Lower lobe of right lung (tissue), 2 donors: ENCODE results near the gene EYA2. TPM values are rescaled to one million over a fixed set of nuclear protein-coding genes. Genes with fewer than 3 reads are reported as not detected.

ENCODE experiments used
- ATAC-seq, 2 donors: fragments of 200-7000 bp; cut with Tn5 transposase; one replicate each; pipeline ENCODE4 v1.9.1; 2020 to 2022; ENCODE audit warnings: mild to moderate bottlenecking in 2 of 2, moderate library complexity in 2 of 2
- DNase-seq: peaks from one replicate; pipeline ENCODE4 v3.0.0-alpha.2; 2020
- H3K27ac ChIP-seq: fragments of 200-600 bp; one replicate; pipeline ENCODE4 v1.8.0; 2022
- H3K27me3 ChIP-seq: fragments of 200-600 bp; one replicate; pipeline ENCODE4 v1.8.0; 2022; ENCODE audit warnings: low read depth
- H3K36me3 ChIP-seq: fragments of 200-600 bp; one replicate; pipeline ENCODE4 v1.8.0; 2022; ENCODE audit warnings: mild to moderate bottlenecking
- H3K4me1 ChIP-seq: fragments of 200-600 bp; one replicate; pipeline ENCODE4 v1.8.0; 2022
- H3K4me3 ChIP-seq: fragments of 200-600 bp; one replicate; pipeline ENCODE4 v1.8.0; 2022; ENCODE audit warnings: mild to moderate bottlenecking
- H3K9me3 ChIP-seq: fragments of 200-600 bp; one replicate; pipeline ENCODE4 v1.8.0; 2022
- CTCF ChIP-seq: fragments of 200-600 bp; IDR thresholded peaks from one replicate; pipeline ENCODE4 v1.8.0; 2022; ENCODE audit warnings: antibody characterized with exemption, mild to moderate bottlenecking
- intact Hi-C: fragments of 100-400 bp; cut with DNase I; formaldehyde crosslinking; loops from one replicate; pipeline ENCODE4 v1.11.0; 2022
- total RNA-seq: library from RNA; stranded (reverse); fragmentation: NEBNext Ultra II Directional; extraction: Animal tissue kit (Norgen Biotek cat#: 25700); gene quantifications from one replicate; pipeline ENCODE4 v1.2.1, GENCODE V29; 2021
- donor health status: DM: no; HTN: yes; CAD: no; lungs with severe emphysema.

The EYA2 gene
- total RNA-seq, 1 donor from 2014 or later: 3.5 TPM

DNA sequence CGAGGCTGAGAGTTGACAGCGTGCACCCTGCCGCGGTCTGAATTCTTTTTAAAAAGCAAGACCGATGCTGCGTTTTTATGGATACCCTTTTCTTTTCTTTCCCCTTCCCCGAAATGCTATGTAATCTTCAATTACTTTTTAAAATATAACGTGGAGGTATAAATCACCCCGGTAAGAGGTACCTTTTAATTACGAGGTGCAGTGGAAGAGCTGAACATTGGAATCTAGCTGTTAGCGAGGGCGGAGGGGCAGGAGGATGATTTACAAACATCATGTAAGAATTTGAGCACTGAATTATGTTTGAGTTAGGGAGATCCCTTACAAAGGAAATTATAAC lies 1.2 kb downstream of the EYA2 start:
- no peak for DNase-seq
- Histone ChIP-seq H3K9me3 (no peaks in the 10 kb centered on the region), H3K4me3 (peak overlapping the region; percentile 44), H3K27ac (no peak overlapping the region), H3K36me3 (no peaks in the 10 kb centered on the region), H3K27me3 (peaks cover 53% of the 10 kb centered on the region), H3K4me1 (no peaks in the 10 kb centered on the region)
- intact Hi-C loops: no loop called here
- no peak for ATAC-seq
- no peak for TF ChIP-seq CTCF

DNA sequence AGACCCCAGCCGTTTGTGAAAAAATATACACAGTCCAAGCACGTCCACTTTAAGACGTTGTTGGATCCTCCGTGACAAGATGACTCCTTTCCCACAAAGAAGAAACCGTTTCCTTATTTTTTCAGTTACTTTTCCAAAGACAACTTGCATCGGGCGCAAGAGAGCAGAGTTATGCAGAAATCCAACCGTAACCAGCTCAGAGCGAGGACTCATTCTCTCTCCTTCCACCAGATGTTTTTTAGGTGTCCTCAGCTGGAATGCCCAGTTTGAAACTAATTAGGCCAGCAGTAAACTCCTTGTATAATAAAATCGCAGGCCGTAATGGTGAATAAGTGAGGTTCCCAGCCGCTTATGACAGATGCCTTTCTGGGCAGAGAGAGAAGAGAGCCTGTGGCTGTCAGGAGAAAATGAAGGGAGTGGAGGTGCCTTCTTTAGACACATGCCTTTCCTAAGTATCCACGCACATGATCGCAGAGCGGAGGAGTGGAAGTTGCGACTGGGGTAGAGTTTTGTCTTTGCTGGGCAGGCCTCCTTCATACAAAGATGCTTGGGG lies 2.8 kb downstream of the EYA2 start:
- Histone ChIP-seq H3K9me3 (no peaks in the 10 kb centered on the region), H3K4me1 (no peaks in the 10 kb centered on the region), H3K4me3 (no peak overlapping the region), H3K36me3 (no peaks in the 10 kb centered on the region), H3K27ac (no peak overlapping the region), H3K27me3 (peaks cover 53% of the 10 kb centered on the region)
- no peak for TF ChIP-seq CTCF
- no peak for DNase-seq
- intact Hi-C loops: no loop called here
- ATAC-seq: no peak

DNA sequence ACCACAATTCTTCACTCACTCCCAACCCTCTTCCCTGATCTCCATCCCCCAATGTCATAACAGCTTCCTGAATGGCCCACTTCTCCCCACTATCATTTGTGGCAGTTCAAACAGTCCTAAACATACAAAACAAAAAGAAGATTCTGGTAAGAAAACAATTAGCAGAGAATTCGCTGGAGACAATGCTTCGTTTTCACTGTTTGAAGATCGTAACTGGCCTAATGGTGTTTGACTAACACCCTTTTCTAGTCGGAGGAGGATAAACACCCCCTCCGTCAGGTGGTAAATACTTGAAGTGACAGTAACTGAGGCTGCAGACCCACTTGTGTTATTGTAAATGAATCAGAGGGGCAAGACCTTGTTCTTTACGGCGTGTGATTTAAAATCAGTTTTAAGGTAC lies 3.8 kb downstream of the EYA2 start:
- H3K27me3 ChIP-seq: peaks cover 44% of the 10 kb centered on the region
- no peak for TF ChIP-seq CTCF
- no peaks in the 10 kb centered on the region for H3K9me3 ChIP-seq
- ATAC-seq (no peak), DNase-seq (no peak)
- no peak overlapping the region for H3K4me3 ChIP-seq
- H3K36me3 ChIP-seq: no peaks in the 10 kb centered on the region
- no peak overlapping the region for H3K27ac ChIP-seq
- no peaks in the 10 kb centered on the region for H3K4me1 ChIP-seq
- intact Hi-C loops: no loop called here

GRCh38 chr20:46899621-46900020 lies 5.0 kb downstream of the EYA2 start:
- no peak for TF ChIP-seq CTCF
- H3K9me3 ChIP-seq: no peaks in the 10 kb centered on the region
- intact Hi-C loops: no loop called here
- H3K27ac ChIP-seq: no peak overlapping the region
- peaks cover 33% of the 10 kb centered on the region for H3K27me3 ChIP-seq
- DNase-seq: no peak
- no peak overlapping the region for H3K4me3 ChIP-seq
- no peaks in the 10 kb centered on the region for H3K36me3 ChIP-seq
- no peak for ATAC-seq
- no peaks in the 10 kb centered on the region for H3K4me1 ChIP-seq

DNA sequence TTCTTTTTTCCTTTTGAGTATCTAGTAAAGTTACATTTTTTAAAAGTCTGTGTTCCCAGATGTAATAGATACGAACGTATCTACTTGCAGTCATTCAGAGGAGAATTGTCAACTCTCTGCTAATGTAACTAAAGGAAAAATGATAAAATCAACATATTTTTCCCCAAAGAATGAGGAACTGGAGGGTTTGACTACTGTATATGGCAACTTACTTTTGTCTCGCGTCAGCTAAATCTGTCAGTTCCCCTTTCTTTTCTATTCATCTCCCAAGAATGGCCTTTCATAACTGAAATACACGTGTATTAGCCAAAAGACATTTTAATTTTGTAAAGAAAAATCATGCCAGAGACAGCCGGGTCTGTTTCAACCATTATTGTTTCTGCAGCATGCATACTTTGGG lies 5.4 kb downstream of the EYA2 start:
- TF ChIP-seq CTCF: no peak
- Histone ChIP-seq H3K4me1 (no peaks in the 10 kb centered on the region), H3K4me3 (no peak overlapping the region), H3K36me3 (no peaks in the 10 kb centered on the region), H3K27me3 (peaks cover 29% of the 10 kb centered on the region), H3K27ac (no peak overlapping the region), H3K9me3 (no peaks in the 10 kb centered on the region)
- ATAC-seq: peak in 1 of 2 donors; percentile 38
- no peak for DNase-seq
- intact Hi-C loops: no loop called here

DNA sequence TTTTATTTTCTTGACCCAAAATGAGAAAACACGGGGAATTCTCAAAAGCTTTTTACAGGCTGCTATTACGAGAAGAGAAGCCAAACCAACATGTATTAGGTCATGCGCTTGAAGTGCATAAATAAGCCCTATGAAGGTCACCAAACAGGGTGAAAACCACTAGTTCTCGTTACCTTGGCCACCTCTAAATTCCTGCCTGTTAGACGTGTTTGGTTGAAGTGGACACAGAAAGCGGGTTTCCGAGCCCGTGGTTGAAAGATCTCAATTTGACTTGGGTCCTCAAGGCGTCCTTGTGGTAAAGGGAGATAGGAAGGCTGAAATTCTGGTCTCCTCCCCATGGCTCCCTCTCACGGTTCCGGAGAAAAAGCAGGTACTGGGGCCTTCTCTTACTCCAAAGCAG lies 6.2 kb downstream of the EYA2 start:
- Histone ChIP-seq H3K9me3 (no peaks in the 10 kb centered on the region), H3K27ac (no peak overlapping the region), H3K4me3 (no peak overlapping the region), H3K27me3 (peaks cover 22% of the 10 kb centered on the region), H3K36me3 (no peaks in the 10 kb centered on the region), H3K4me1 (no peaks in the 10 kb centered on the region)
- DNase-seq (no peak), ATAC-seq (no peak)
- TF ChIP-seq CTCF: no peak
- intact Hi-C loops: no loop called here
